Ureter (tissue), 1 donor: Measurements from ENCODE around the gene ITPR2. TPM values are rescaled to one million over a fixed set of nuclear protein-coding genes. Genes with fewer than 3 reads are reported as not detected.
"Not testable (repeated sequence)": the region's sequence is repeated elsewhere in the genome, so short reads cannot be mapped to it uniquely, and the experiment has no call there.

Experiments used
- DNase-seq: peaks from one replicate; pipeline ENCODE4 v3.0.0-alpha.2; 2020; ENCODE audit warnings: low spot score
- total RNA-seq: library from RNA; stranded (reverse); gene quantifications from one replicate; pipeline ENCODE4 v1.2.4, GENCODE V29; 2023
- donor health status: DM: yes; HTN: yes; CAD: no.

ITPR2 gene
- total RNA-seq, 1 donor from 2014 or later, result 35.2 TPM

GRCh38 chr12:26730481-26731350 is 102.3 kb downstream of the ITPR2 start:
- DNase-seq, result no peak

GRCh38 chr12:26729137-26729671 is 103.8 kb downstream of the ITPR2 start:
- DNase-seq, result not testable (repeated sequence)

GRCh38 chr12:26728205-26729050 is 104.6 kb downstream of the ITPR2 start:
- DNase-seq, result no peak

GRCh38 chr12:26727482-26728204 is 105.4 kb downstream of the ITPR2 start:
- no peak for DNase-seq

- no peak for DNase-seq
Observed at GRCh38 chr12:26726956-26727355, 106.0 kb downstream of the ITPR2 start.

GRCh38 chr12:26725276-26725916 is 107.6 kb downstream of the ITPR2 start:
- no peak for DNase-seq

- no peak for DNase-seq
Observed at GRCh38 chr12:26724309-26724702, 108.7 kb downstream of the ITPR2 start.

- DNase-seq, result no peak
Observed at GRCh38 chr12:26723379-26724308, 109.3 kb downstream of the ITPR2 start.

- no peak for DNase-seq
Observed at GRCh38 chr12:26721800-26722199, 111.2 kb downstream of the ITPR2 start.

- no peak for DNase-seq
Observed at GRCh38 chr12:26719852-26720251, 113.1 kb downstream of the ITPR2 start.

GRCh38 chr12:26717757-26718156 is 115.2 kb downstream of the ITPR2 start:
- DNase-seq, result no peak

- no peak for DNase-seq
Observed at GRCh38 chr12:26715232-26715631, 117.8 kb downstream of the ITPR2 start.

- no peak for DNase-seq
Observed at GRCh38 chr12:26713885-26714383, 119.1 kb downstream of the ITPR2 start.

- no peak for DNase-seq
Observed at GRCh38 chr12:26712892-26713291, 120.1 kb downstream of the ITPR2 start.

GRCh38 chr12:26711569-26711968 is 121.4 kb downstream of the ITPR2 start:
- no peak for DNase-seq

GRCh38 chr12:26711072-26711471 is 121.9 kb downstream of the ITPR2 start:
- DNase-seq, result no peak

- DNase-seq, result no peak
Observed at GRCh38 chr12:26705851-26706250, 127.1 kb downstream of the ITPR2 start.

- DNase-seq, result no peak
Observed at GRCh38 chr12:26704684-26705460, 128.1 kb downstream of the ITPR2 start.

- no peak for DNase-seq
Observed at GRCh38 chr12:26704214-26704613, 128.8 kb downstream of the ITPR2 start.
